Activated T-helper 1 cell treated with Interleukin-2 at 50 U/mL for 16 hours (primary cell): Measurements from ENCODE around the gene REP15.
"Not testable (repeated sequence)": the region's sequence is repeated elsewhere in the genome, so short reads cannot be mapped to it uniquely, and the experiment has no call there.

Experiments used
- DNase-seq: peaks from one replicate; pipeline ENCODE4 v3.0.0-alpha.2; 2020; ENCODE audit warnings: low read depth

REP15 gene, protein sequence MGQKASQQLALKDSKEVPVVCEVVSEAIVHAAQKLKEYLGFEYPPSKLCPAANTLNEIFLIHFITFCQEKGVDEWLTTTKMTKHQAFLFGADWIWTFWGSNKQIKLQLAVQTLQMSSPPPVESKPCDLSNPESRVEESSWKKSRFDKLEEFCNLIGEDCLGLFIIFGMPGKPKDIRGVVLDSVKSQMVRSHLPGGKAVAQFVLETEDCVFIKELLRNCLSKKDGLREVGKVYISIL

DNA sequence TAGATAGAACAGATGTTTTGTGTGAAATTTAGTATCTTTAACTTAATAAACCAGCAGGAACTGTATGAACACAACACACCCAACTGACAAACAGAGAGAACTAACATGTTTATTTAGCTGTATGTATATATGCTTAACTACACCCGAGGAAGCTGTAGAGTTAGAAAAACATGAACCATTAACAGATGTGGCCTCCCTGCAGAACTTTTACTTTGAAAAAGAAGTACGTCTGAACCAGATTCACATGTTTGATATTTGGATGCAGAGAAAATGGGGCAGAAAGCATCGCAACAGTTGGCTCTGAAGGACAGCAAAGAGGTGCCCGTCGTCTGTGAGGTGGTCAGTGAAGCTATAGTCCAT lies at the start of gene REP15:
Gene REP15, plus strand, starts transcription at position 155 of the 360 bp plus-strand sequence. Its CDS starts 116 bp downstream, at position 271.
- DNase-seq: no peak

- DNase-seq: no peak
Observed at GRCh38 chr12:27650011-27650410, 46.2 kb upstream of the REP15 start.

DNA sequence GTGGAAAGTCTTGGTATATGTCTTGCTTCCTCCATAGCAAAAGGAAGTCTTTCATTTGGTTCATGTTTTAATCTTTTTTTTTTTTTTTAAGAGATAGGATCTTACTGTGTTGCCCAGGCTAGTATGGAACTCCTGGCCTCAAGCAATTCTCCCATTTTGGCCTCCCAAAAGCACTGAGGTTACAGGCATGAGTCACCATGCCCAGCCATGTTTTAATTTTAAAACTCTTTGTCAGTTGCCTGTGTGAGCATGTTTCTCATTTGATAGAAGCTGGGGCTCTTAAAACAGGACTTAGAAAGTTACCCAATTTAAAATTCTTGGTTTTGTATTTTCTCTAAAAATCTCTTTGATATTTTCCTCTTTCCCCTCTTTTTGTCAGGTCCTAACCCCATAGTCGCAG lies 45.0 kb upstream of the REP15 start:
- no peak for DNase-seq

GRCh38 chr12:27652174-27652763 lies 44.0 kb upstream of the REP15 start:
- DNase-seq: no peak

DNA sequence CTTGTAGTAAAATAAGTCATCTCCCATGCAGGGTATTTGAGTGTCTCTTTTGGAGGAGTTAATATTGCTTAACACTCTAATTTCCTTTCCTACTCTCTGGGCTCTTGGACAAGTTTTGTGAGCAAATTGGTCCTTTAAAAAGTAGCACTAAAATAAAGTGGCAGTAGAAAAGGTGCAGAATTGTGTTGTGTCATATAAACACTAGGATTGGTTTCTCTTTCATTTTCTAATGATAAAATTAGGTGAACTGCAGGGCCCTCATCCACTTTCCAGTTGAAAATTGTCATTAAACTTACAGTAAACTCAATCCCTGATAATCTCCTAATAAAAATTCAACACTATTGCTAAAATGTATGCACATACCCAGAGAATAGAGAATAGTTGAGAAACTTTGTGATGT lies 42.6 kb upstream of the REP15 start:
- no peak for DNase-seq

GRCh38 chr12:27655476-27655875 lies 40.8 kb upstream of the REP15 start:
- not testable (repeated sequence) for DNase-seq

DNA sequence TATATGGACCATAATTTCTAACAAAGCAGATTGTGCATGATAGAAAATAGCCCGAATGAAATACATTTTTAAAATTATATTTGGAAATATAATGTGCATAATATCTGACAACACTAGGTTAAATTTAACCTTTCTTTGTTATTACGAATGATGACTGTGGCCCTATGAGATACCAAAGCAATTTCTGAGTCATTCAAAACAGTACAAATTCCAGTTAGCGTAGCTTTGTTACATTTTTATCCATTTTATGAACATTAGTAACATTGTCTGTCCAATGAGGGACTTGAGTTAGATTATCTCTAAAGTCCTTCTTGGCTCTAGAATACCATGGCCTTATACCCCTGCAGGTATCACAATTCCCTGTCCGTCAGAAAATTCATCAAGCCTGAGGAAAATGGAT lies 39.0 kb upstream of the REP15 start:
- DNase-seq: no peak

DNA sequence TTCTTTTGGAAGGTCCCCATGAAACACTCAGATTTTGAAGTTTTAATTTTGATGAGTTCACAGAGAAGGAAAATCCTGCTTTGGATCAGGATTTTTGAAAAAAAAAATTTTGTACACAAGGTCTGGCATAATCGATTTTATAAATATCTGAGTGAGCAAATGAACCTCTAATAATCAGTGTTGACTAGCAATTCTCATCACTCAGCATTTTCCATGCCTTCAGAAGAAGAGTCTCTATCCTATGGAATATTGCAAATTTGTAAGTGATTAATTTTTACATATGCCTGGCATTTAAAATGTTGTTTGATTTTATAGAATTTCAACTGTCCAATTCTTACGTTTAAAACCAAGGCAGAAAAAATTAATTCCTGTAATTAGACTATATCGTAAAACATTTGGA lies 30.5 kb upstream of the REP15 start:
- no peak for DNase-seq

DNA sequence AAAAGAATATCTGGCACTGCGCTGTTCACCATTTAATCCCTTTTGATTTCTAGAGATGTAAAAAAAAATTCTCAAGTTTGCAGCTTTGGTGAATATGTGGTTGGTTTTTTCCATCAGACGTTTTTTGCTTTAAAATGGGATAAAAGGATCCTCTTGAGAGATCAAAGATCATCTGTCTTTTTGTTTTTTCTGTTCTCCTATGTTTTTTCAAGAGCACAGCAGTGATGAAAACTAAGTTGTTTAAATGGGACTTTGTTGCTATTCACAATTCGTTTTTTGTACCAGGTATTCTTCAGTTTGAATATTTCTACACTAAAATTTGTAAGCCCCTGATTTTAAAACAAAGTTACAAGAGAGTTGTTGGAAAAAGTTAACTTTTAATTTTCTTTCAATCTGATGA lies 29.7 kb upstream of the REP15 start:
- DNase-seq: no peak

DNA sequence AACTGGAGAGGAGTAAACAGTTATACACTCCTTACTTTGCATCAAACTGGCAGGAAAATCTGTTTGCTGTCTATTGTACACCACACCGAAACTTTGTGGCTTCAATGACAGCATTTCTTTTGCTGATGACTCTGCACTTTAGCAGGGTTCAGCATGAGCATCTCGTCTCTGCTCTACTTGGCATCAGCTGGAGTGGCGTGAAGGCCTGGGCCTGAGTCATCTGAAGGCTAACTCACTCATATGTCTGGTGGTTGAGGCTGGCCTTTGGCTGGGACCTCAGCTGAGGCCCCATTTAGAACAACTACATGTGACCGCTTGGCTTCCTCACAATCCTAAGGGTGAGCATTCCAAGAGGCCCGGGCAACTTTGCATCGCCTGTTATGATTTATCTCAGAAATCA lies 28.7 kb upstream of the REP15 start:
- no peak for DNase-seq

GRCh38 chr12:27672051-27672450 lies 24.2 kb upstream of the REP15 start:
- DNase-seq: no peak

DNA sequence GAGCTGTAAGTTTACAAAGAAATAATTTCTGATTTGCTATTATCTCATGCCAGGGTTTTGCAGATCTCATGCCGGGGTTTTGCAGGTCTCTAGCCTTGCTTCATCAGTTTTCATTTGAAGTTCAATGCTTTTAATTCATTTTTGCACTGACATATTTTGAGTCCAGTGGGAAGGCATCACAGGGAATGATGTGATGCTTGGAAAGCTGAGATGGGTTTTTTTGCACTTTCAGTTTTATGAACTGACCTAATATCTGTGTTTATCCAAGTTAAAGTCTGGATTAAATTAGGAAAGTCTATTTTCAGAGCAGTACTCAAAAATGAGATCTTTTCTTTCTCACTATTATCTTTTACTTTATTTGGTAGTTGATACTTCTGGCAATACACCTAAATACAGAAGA lies 23.6 kb upstream of the REP15 start:
- no peak for DNase-seq

GRCh38 chr12:27673101-27673718 lies 23.0 kb upstream of the REP15 start:
- no peak for DNase-seq

GRCh38 chr12:27674989-27675388 lies 21.3 kb upstream of the REP15 start:
- DNase-seq: no peak

- DNase-seq: no peak
Observed at GRCh38 chr12:27680619-27681018, 15.6 kb upstream of the REP15 start.

GRCh38 chr12:27682534-27682933 lies 13.7 kb upstream of the REP15 start:
- no peak for DNase-seq

DNA sequence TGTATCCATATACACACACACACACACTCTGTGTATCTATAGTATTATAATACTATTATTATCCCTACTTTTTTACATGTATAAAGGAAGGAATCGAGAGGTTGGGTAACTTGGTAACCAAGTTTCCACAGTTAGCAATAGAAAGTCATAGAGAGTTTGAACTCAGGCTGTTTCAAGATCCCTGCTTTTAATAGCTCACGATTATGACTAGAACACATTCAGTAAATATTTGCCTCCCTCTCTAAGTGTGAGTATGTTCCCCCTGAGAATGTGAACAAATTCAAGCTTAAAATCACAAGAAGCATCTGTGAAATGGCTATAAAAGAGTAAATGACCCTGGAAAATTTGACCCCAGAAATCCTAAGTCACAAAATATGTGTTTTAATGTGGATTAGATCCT lies 11.0 kb upstream of the REP15 start:
- DNase-seq: no peak

- DNase-seq: no peak
Observed at GRCh38 chr12:27686147-27686546, 10.1 kb upstream of the REP15 start.

- DNase-seq: no peak
Observed at GRCh38 chr12:27688671-27689070, 7.6 kb upstream of the REP15 start.

- no peak for DNase-seq
Observed at GRCh38 chr12:27689558-27690180, 6.6 kb upstream of the REP15 start.

DNA sequence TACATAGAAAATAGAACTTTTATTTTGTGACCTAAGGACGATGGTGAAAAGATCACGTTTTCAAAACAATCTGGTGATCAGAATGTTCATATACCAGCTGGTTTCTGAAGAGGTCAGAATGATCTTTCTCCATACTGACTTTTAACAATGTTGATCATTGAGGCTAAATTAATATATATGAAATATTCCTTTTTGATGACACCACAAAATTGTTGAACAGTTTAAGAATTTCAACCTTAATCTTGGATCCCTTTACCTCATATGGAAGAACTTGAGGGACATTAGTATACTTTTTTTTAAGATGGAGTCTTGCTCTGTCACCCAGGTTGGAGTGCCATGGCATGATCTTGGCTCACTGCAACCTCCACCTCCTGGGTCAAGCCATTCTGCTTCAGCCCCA lies 2.8 kb upstream of the REP15 start:
- DNase-seq: no peak

- DNase-seq: no peak
Observed at GRCh38 chr12:27695556-27696292, 523 bp upstream of the REP15 start.
